Kidney (tissue), 14 donors: ENCODE data around the gene NOTUM. TPM values are rescaled to one million over a fixed set of nuclear protein-coding genes. Genes with fewer than 3 reads are reported as not detected.
A peak's percentile ranks its signal among the peaks of the same experiment; 100 is the strongest.

Experiments used
- DNase-seq, 5 donors: peaks; one replicate each; pipeline ENCODE4 v3.0.0-alpha.2; 2013 to 2020
- FAIRE-seq: peaks from 2 replicates; lab custom pipeline; 2012; peaks lifted over from hg19 to GRCh38; lab: Jason Lieb, UNC
- H3K27ac ChIP-seq, 2 donors: one replicate each; pipeline ENCODE4 v1.7.0; 2013; ENCODE audit warnings: low read depth in 2 of 2, low read length in 2 of 2, inconsistent platforms in 1 of 2
- H3K27me3 ChIP-seq: one replicate; pipeline ENCODE4 v1.7.1; 2013; ENCODE audit warnings: low read length, inconsistent platforms; ENCODE audit not compliant: control insufficient read depth, insufficient read depth
- H3K36me3 ChIP-seq, 3 donors: one replicate each; pipeline versions ENCODE4 v1.7.0 to v1.7.1; 2013; ENCODE audit warnings: low read length in 3 of 3, control low read depth in 1 of 3, inconsistent platforms in 1 of 3; ENCODE audit not compliant: insufficient read depth in 3 of 3, control insufficient read depth in 2 of 3
- H3K4me1 ChIP-seq, 3 donors: one replicate each; pipeline versions ENCODE4 v1.7.0 to v1.7.1; 2013; ENCODE audit warnings: low read length in 3 of 3, inconsistent platforms in 1 of 3, low read depth in 1 of 3; ENCODE audit not compliant: control insufficient read depth in 2 of 3, insufficient read depth in 2 of 3
- H3K4me3 ChIP-seq, 3 donors: one replicate each; pipeline versions ENCODE4 v1.7.0 to v1.8.1; 2013; ENCODE audit warnings: low read length in 3 of 3, control low read depth in 1 of 3, inconsistent platforms in 1 of 3
- H3K9ac ChIP-seq, 3 donors: one replicate each; pipeline versions ENCODE4 v1.7.0 to v1.7.1; 2013; ENCODE audit warnings: low read length in 3 of 3, control low read depth in 1 of 3, inconsistent platforms in 1 of 3
- H3K9me3 ChIP-seq, 3 donors: one replicate each; pipeline versions ENCODE4 v1.7.0 to v1.7.1; 2013; ENCODE audit warnings: low read length in 3 of 3, control low read depth in 1 of 3, inconsistent platforms in 1 of 3; ENCODE audit not compliant: control insufficient read depth in 2 of 3, insufficient read depth in 1 of 3
- CTCF ChIP-seq: IDR thresholded peaks from 3 replicates; pipeline ENCODE4 v1.5.1; 2012; ENCODE audit warnings: mild to moderate bottlenecking, moderate library complexity, borderline replicate concordance; ENCODE audit not compliant: insufficient read depth; ENCODE audit errors: extremely low read depth
- intact Hi-C: fragments of 100-400 bp; cut with DNase I; formaldehyde crosslinking; loops from one replicate; pipeline ENCODE4 v1.11.1; 2022
- polyA plus RNA-seq: library from polyadenylated mRNA; stranded (reverse); fragments of 350-450 nt; fragmentation: Illumina TruSeq; extraction: RNeasy Lipid Tissue Mini Kit (QIAGEN cat#74804); gene quantifications from one replicate; pipeline ENCODE4 v1.2.3, GENCODE V29; 2014; ENCODE audit warnings: low read depth, low replicate concordance; ENCODE audit not compliant: insufficient read depth
- total RNA-seq: library from RNA; stranded (reverse); fragmentation: NEBNext Ultra II Directional; extraction: Animal tissue kit (Norgen Biotek cat#: 25700); gene quantifications from one replicate; pipeline ENCODE4 v1.2.1, GENCODE V29; 2021
- donor health status: control.
- donor health status: control.
- donor health status: control.
- donor health status: control.
- donor health status: control.
- donor health status: DM: yes; HTN: yes; CAD: no.
- donor health status: Normal renal cell carcinoma (clear cell type).

Gene NOTUM
- total and polyA plus RNA-seq, 2 donors from 2014 or later: not detected

DNA sequence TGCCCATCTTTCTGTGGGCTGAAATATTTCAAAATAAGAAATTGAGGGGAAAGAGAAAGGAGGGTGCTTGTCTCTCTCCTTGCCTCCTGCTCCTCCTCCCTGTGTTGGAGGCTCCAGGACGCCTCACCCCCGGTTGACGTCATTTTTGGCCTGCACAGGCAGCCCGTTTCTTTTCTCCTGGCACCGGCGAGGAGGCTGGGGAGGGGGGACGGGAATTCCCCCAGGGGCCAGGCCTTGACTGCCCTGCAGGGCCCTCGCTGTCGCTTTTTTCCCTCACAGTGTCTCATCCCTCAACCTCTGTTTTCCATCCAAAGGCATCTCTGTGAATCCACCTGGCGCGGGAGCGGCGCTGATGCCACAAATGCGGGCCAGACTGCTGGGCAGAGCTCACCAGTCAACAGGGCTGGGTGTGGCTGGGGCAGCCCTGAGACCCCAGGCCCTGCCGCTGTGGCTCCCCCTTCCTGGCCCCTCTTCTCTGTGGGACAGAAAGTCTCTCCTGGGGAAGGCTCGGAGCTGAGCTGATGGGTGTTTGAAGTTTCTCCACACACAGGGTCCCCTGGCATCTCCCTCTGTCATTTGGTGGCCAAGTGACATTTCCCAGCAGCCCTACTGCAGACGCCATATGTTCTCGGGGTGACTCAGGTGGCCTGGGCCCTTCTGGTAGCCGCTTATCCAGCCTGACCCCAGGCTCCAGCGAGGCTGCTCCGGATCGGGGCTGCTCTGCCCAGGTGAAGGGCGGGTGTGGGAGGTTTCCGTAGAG is 45.7 kb upstream of the NOTUM start:
- no peaks in the 10 kb centered on the region for H3K36me3 ChIP-seq
- FAIRE-seq (no peak), DNase-seq (no peak)
- peaks cover 0 to 3% (median 0%) of the 10 kb centered on the region in 3 donors for H3K4me1 ChIP-seq
- no peaks in the 10 kb centered on the region for H3K9me3 ChIP-seq
- TF ChIP-seq CTCF: no peak
- no peak overlapping the region for H3K4me3 ChIP-seq
- no peak overlapping the region for H3K27ac ChIP-seq
- intact Hi-C loops: no loop called here
- H3K27me3 ChIP-seq: no peaks in the 10 kb centered on the region
- H3K9ac ChIP-seq: no peak overlapping the region

DNA sequence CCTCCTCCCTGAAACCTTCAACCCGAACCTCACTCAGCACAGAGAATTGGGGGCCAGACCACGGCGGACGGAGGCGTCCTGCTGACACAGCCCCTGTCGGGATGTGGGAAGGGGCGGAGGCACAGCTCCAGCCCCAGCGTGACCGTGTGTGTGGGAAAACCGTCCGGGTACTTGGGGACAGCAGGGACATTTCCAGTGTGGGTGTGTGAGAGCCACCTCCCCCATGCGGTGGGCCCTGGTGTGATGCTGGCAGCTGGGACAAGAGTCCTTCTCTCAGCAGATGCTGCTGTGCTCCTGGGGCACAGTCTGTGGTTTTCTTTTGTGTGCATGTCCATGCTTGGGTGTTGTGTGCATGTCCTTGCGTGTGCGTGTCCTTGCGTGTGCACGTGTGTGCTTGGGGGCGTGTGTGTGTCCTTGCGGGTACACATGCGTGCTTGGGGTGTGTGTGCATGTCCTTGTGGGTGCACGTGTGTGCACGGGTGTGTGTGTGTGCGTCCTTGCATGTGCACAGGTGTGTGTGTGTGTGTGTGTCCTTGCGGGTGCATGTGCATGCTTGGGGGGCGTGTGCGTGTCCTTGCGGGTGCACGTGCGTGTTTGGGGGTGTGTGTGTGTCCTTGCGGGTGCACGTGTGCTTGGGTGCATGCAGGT is 44.8 kb upstream of the NOTUM start:
- H3K9me3 ChIP-seq: no peaks in the 10 kb centered on the region
- no peaks in the 10 kb centered on the region for H3K27me3 ChIP-seq
- DNase-seq: no peak
- H3K4me3 ChIP-seq: no peak overlapping the region
- no peak overlapping the region for H3K9ac ChIP-seq
- peaks cover 0 to 5% (median 0%) of the 10 kb centered on the region in 3 donors for H3K4me1 ChIP-seq
- H3K36me3 ChIP-seq: no peaks in the 10 kb centered on the region
- H3K27ac ChIP-seq: no peak overlapping the region
- intact Hi-C loops: no loop called here
- no peak for FAIRE-seq
- no peak for TF ChIP-seq CTCF

DNA sequence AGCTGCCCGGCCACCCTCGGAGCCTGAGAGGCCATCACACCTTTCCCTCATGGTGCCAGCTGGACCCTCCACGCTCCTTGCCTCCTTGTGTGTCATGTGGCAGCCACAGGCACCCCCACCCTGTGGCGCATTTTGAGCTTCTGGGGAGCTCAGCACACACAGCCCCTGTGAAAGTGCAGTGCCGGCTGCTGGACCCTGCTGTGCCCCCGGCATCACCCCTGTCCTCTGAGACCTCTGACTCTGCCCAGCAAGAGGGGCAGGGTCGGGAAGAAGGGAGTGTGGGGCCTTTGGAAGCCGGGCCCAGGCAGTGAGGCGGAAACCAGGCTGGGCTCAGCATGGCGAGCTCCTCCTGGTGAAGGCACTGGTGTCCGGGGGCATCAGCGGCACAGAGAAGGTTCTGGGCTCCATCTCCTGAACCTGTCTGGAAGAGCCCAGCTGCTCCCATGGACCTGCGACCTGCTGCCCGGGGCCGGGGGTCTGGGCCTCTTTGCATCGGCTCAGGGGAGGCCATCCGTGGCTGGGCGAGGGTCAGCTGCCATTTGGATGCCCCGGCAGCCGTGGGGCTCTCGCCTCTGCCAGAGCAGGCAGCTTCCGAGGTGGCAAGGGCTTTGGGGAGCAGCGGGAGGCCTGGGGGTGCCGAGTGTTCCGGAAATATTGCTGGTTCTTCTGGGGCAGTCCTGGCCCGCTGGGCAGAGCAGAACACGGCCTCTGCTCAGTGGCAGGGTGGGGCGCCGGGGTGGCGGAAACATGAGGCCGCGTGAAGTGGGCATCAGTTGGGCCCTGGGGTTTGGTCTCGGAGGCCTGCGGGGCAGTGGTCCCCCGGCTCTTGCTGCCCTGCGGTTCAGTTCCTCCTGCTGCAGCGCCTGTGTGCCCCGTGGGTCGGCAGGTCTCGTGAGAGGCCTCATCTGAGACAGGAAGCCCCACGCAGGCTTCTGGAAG is 43.8 kb upstream of the NOTUM start:
- Histone ChIP-seq H3K27me3 (no peaks in the 10 kb centered on the region), H3K27ac (no peak overlapping the region), H3K36me3 (no peaks in the 10 kb centered on the region), H3K9ac (no peak overlapping the region), H3K9me3 (no peaks in the 10 kb centered on the region), H3K4me1 (peaks cover 0 to 8% (median 0%) of the 10 kb centered on the region in 3 donors), H3K4me3 (no peak overlapping the region)
- no peak for TF ChIP-seq CTCF
- no peak for FAIRE-seq
- DNase-seq: peak in 1 of 5 donors; percentile 52
- intact Hi-C loops: no loop called here
